Loucy (cell line): ENCODE data around the gene ANO7.

Experiments used
- H2AFZ ChIP-seq: fragments of 200-600 bp; sonication (generic); 2 replicates; pipeline ENCODE4 v1.6.0; 2016; ENCODE audit warnings: antibody characterized with exemption, mild to moderate bottlenecking, low read length, moderate library complexity
- H3F3A ChIP-seq: fragments of 200-600 bp; 2 replicates; pipeline ENCODE4 v1.6.0; 2016; ENCODE audit warnings: antibody characterized with exemption, low read depth, mild to moderate bottlenecking
- H3K27me3 ChIP-seq: fragments of 200-600 bp; sonication (generic); 2 replicates; pipeline ENCODE4 v1.6.1; 2014; ENCODE audit warnings: low read length, mild to moderate bottlenecking; ENCODE audit not compliant: insufficient read depth, poor library complexity, severe bottlenecking
- H3K36me3 ChIP-seq: fragments of 200-600 bp; sonication (generic); 2 replicates; pipeline ENCODE4 v1.6.1; 2016; ENCODE audit warnings: low read length; ENCODE audit not compliant: insufficient read depth
- H3K4me1 ChIP-seq: fragments of 200-600 bp; sonication (generic); 2 replicates; pipeline ENCODE4 v1.5.1; 2014; ENCODE audit warnings: low read length, mild to moderate bottlenecking; ENCODE audit not compliant: insufficient read depth, poor library complexity, severe bottlenecking
- H3K4me2 ChIP-seq: fragments of 200-600 bp; sonication (generic); 2 replicates; pipeline ENCODE4 v1.6.0; 2014; ENCODE audit warnings: antibody characterized with exemption, low read length, low read depth, mild to moderate bottlenecking; ENCODE audit not compliant: poor library complexity, severe bottlenecking
- H3K4me3 ChIP-seq: fragments of 200-600 bp; sonication (generic); 2 replicates; pipeline ENCODE4 v1.5.1; 2014; ENCODE audit warnings: low read length, mild to moderate bottlenecking, mixed read lengths; ENCODE audit not compliant: poor library complexity, severe bottlenecking
- H3K79me2 ChIP-seq: fragments of 200-600 bp; sonication (generic); 2 replicates; pipeline ENCODE4 v1.6.1; 2014; ENCODE audit warnings: low read length; ENCODE audit not compliant: insufficient read depth
- H3K9ac ChIP-seq: fragments of 200-600 bp; sonication (generic); 2 replicates; pipeline ENCODE4 v1.6.0; 2014; ENCODE audit warnings: mild to moderate bottlenecking, low read depth, low read length, moderate library complexity; ENCODE audit not compliant: poor library complexity, severe bottlenecking
- H3K9me2 ChIP-seq: fragments of 200-600 bp; sonication (generic); replicated peaks from 2 replicates; pipeline ENCODE4 v1.6.1; 2016; ENCODE audit warnings: low read depth, low read length, mixed read lengths
- H3K9me3 ChIP-seq: fragments of 200-600 bp; sonication (generic); 2 replicates; pipeline ENCODE4 v1.6.1; 2014; ENCODE audit warnings: mild to moderate bottlenecking, antibody characterized with exemption, low read length, low read depth; ENCODE audit not compliant: insufficient read depth
- H4K20me1 ChIP-seq: fragments of 200-600 bp; sonication (generic); 2 replicates; pipeline ENCODE4 v1.6.0; 2014; ENCODE audit warnings: antibody characterized with exemption, low read length, mild to moderate bottlenecking; ENCODE audit not compliant: insufficient read depth, poor library complexity, severe bottlenecking
- EZH2phosphoT487 ChIP-seq: fragments of 200-600 bp; IDR thresholded peaks from 2 replicates; pipeline ENCODE4 v1.6.1; 2018; ENCODE audit warnings: antibody characterized with exemption, mild to moderate bottlenecking, moderate library complexity, borderline replicate concordance
- TF ChIP-seq, protein P1 (sequence below): fragments of 200-600 bp; sonication (generic); conservative IDR thresholded peaks from 2 replicates; pipeline ENCODE4 v1.5.1; 2014; ENCODE audit warnings: mild to moderate bottlenecking, antibody characterized with exemption, low read length

ANO7 gene

DNA sequence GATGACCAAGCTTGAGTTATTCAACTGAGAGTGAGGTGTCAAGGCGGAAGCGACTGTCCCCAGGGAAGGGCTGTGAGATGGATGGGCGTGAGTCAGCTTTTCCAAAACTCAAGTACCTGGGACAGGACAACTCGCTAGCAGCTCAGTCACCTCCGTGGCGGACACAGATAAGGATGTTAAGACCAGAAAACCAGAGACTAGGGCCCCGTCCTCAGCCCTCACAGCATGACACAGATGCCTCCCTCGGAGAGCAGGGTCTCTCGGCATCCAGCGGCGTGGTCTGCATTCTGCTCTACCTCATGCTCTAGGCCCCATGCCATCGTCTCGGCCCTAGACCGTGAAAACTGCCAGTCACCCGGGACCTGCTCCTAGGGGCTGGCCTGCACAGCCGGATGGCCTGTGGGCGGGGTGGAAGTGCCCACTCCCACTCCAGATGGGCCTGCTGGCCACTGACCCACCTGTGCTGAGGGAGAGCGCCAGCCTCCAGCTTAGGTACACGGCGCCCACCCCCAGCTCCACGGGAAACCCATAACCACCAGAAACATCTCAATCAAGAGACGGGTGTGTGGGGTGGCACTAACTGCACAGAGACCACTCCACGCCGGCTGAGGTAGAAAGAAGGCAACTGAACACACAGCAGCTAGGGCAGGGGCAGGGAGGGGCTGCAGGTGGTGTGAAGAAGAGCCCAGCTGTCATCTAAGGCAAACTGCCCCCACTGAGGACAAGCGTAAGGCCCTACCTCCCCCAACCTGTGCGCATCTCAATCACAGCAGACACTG is 39.8 kb downstream of the ANO7 start:
- Histone ChIP-seq H3K9me2 (no peaks in the 10 kb centered on the region), H3K9ac (no peak overlapping the region), H3K4me3 (no peak overlapping the region), H3K27me3 (no peaks in the 10 kb centered on the region), H3K4me2 (no peak overlapping the region), H3F3A (no peaks in the 10 kb centered on the region), H4K20me1 (no peaks in the 10 kb centered on the region), H3K9me3 (no peaks in the 10 kb centered on the region), H3K36me3 (peaks cover 40% of the 10 kb centered on the region; the same call in 1 of the 2 replicates), H3K4me1 (no peaks in the 10 kb centered on the region), H3K79me2 (no peaks in the 10 kb centered on the region), H2AFZ (no peak overlapping the region)
- TF ChIP-seq, protein P1, sequence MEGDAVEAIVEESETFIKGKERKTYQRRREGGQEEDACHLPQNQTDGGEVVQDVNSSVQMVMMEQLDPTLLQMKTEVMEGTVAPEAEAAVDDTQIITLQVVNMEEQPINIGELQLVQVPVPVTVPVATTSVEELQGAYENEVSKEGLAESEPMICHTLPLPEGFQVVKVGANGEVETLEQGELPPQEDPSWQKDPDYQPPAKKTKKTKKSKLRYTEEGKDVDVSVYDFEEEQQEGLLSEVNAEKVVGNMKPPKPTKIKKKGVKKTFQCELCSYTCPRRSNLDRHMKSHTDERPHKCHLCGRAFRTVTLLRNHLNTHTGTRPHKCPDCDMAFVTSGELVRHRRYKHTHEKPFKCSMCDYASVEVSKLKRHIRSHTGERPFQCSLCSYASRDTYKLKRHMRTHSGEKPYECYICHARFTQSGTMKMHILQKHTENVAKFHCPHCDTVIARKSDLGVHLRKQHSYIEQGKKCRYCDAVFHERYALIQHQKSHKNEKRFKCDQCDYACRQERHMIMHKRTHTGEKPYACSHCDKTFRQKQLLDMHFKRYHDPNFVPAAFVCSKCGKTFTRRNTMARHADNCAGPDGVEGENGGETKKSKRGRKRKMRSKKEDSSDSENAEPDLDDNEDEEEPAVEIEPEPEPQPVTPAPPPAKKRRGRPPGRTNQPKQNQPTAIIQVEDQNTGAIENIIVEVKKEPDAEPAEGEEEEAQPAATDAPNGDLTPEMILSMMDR, result no peak
- no peak for TF ChIP-seq EZH2phosphoT487

GRCh38 chr2:241228860-241229516 is 40.5 kb downstream of the ANO7 start:
- Histone ChIP-seq H3K9me2 (no peaks in the 10 kb centered on the region), H3K36me3 (peaks cover 47% of the 10 kb centered on the region; the same call in 1 of the 2 replicates), H3K79me2 (no peaks in the 10 kb centered on the region), H3K4me2 (no peak overlapping the region), H3F3A (no peaks in the 10 kb centered on the region), H3K4me1 (no peaks in the 10 kb centered on the region), H4K20me1 (no peaks in the 10 kb centered on the region), H3K4me3 (no peak overlapping the region), H3K27me3 (no peaks in the 10 kb centered on the region), H3K9ac (no peak overlapping the region), H2AFZ (no peak overlapping the region), H3K9me3 (no peaks in the 10 kb centered on the region)
- TF ChIP-seq, protein P1, result no peak
- no peak for TF ChIP-seq EZH2phosphoT487

DNA sequence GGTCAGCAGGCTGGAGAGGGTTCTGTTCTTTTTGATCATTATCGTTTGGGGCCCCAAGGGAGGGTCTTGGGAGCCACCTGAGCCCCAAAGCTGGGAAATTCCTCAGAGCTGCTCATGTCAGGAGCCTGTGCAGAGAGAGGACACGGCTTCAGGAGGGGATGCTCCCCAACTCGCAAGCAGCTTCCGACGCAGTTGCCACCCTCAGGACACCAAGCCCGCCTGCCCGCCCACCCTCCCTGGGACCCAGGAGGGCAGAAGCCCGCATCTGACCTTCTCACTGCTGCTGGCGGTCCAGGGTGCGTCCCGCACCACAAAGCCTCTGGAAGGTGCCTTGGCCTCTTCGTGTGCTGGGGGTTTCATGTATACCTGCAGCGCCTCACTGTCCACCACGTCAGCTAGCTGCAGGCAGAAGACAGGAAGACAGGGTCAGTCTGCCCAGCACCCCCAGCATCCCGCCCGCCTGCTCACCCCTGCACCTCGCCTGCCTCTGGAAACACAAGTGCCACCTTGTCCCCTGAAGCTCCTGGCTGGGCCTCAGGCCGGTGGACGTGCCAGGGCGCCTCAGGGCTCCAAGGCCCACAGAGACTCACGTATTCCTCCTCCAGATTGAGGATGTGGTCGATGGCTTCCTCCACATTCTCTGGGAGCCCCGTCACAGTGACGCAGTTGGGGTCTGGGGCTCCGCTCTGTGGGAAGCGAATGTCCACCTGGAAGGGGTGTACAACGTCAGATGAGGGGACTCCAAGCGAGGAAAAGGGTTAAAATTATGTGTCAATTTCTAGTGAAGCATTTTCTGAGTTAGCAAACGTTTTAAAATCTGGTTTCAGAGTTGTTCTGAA is 41.3 kb downstream of the ANO7 start:
- Histone ChIP-seq H3K4me3 (no peak overlapping the region), H3K4me1 (no peaks in the 10 kb centered on the region), H3F3A (no peaks in the 10 kb centered on the region), H3K27me3 (no peaks in the 10 kb centered on the region), H2AFZ (no peak overlapping the region), H4K20me1 (no peaks in the 10 kb centered on the region), H3K9me3 (no peaks in the 10 kb centered on the region), H3K36me3 (peaks cover 55% of the 10 kb centered on the region; the same call in 1 of the 2 replicates), H3K4me2 (no peak overlapping the region), H3K9ac (no peak overlapping the region), H3K79me2 (no peaks in the 10 kb centered on the region), H3K9me2 (no peaks in the 10 kb centered on the region)
- no peak for TF ChIP-seq EZH2phosphoT487
- TF ChIP-seq, protein P1, result no peak
